Pancreas (tissue), 10 donors: ENCODE measurements around the gene SLC7A10. TPM values are rescaled to one million over a fixed set of nuclear protein-coding genes. Genes with fewer than 3 reads are reported as not detected.

Experiments
- ATAC-seq, 4 donors: fragments of 200-7000 bp; cut with Tn5 transposase; one replicate each; pipeline versions ENCODE4 v1.8.0 to v1.9.1; 2020; ENCODE audit warnings: mild to moderate bottlenecking in 4 of 4, moderate library complexity in 4 of 4
- DNase-seq, 6 donors: peaks; one replicate each; pipeline ENCODE4 v3.0.0-alpha.2; 2020
- FAIRE-seq: peaks from 2 replicates; lab custom pipeline; 2012; peaks lifted over from hg19 to GRCh38; lab: Jason Lieb, UNC
- H3K27ac ChIP-seq, 4 donors: fragments of 200-600 bp; sonication (generic); 1 replicate in 3 of 4; 2 replicates in 1 of 4; pipeline versions ENCODE4 v1.5.0 to v1.8.0; 2020
- H3K27me3 ChIP-seq, 4 donors: fragments of 200-600 bp; one replicate each; pipeline ENCODE4 v1.8.0; 2021
- H3K36me3 ChIP-seq, 3 donors: fragments of 200-600 bp; sonication (generic) in 1 of 3; one replicate each; pipeline versions ENCODE4 v1.5.0 to v1.8.0; 2020 to 2021
- H3K4me1 ChIP-seq, 3 donors: fragments of 200-600 bp; one replicate each; pipeline ENCODE4 v1.8.0; 2021
- H3K4me3 ChIP-seq, 4 donors: fragments of 200-600 bp; sonication (generic) in 2 of 4; one replicate each; pipeline versions ENCODE4 v1.5.0 to v1.8.0; 2020 to 2021
- H3K9me3 ChIP-seq, 4 donors: fragments of 200-600 bp; one replicate each; pipeline ENCODE4 v1.8.0; 2021
- WGBS, 2 donors: extraction: QIAGEN DNeasy Blood & Tissue Kit; methylation state at CpG; one replicate each; pipeline ENCODE4 v1.1.7; 2013; 5-methylcytosine and 5-hydroxymethylcytosine counted together
- intact Hi-C, 3 donors: fragments of 100-400 bp; cut with DNase I; formaldehyde crosslinking; loops; one replicate each; pipeline versions ENCODE4 v1.11.1 to v1.14.2; 2022
- polyA plus RNA-seq, 2 donors: library from polyadenylated mRNA; stranded (reverse); fragments of 200-250 nt; gene quantifications; one replicate each; pipeline ENCODE4 v1.2.3, GENCODE V29; 2013
- total RNA-seq, 6 donors: library from RNA; stranded (reverse); fragmentation: NEBNext Ultra II Directional in 4 of 6; extraction: Animal tissue kit (Norgen Biotek cat#: 25700) in 4 of 6; gene quantifications; one replicate each; pipeline versions ENCODE4 v1.2.1 to v1.2.4, GENCODE V29; 2021 to 2023
- TF ChIP-seq, protein P1 (sequence below), 4 donors: fragments of 200-600 bp; sonication (generic) in 3 of 4; IDR thresholded peaks; one replicate each; pipeline versions ENCODE4 v1.5.0 to v1.8.0; 2021; ENCODE audit warnings: antibody characterized with exemption in 4 of 4
- donor health status: healthy with polysubstance abuse.
- donor health status: DM: no; HTN: no; CAD: no; lungs with moderate emphysema.
- donor health status: DM: no; HTN: no; CAD: no.
- donor health status: control.
- donor health status: control.
- donor health status: Bipolar disorder and iron deficiency.
- donor health status: DM: yes; HTN: yes; CAD: no.
- donor health status: DM: no; HTN: no; CAD: no.
- donor health status: DM: no; HTN: no; CAD: no.
- donor health status: DM: yes; HTN: yes; CAD: no.

SLC7A10 gene
- total and polyA plus RNA-seq, 8 donors, result 0.28 to 1.3 (median 0.38) TPM; not detected in 5

DNA sequence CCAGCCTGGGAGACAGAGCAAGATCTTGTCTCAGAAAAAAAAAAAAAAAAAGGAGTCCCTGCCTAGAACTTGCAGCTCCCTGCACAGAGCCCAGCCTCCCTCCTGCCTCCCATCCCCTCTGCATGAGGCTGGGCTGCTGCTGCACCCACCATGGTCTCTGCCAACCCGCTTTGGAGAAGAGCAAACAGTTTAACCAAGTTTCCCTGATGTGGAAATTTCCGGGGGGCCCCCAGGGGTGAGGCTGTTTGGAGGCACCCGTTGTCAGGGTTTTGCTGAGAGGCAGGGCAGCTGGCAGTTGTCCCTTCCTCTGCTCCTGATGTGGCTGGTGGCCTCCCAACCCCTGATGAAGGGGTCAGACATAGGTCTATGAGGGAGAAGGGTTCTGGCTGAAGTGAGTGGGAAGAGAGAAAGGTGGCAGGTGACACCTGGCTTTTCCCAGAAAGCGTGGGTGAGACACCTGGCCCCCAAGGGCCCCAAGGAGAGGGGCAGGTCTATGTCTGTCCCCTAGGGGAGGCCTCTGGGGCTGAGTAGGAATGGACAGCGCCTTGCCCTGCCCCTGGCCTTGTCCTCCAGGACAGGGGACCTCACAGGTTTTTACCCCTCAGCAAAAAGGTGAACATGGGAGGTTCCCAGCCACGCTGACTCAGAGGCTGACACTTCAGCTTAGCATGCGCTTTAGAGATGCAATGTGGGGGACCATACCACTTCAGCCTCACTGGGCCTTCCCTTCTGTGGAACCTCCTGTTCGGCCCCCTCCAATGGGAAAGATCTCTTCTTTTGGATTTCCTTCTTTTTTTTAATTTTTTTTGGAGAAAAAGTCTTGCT, 26.0 kb downstream of the SLC7A10 start:
- no peaks in the 10 kb centered on the region for H3K27me3 ChIP-seq
- H3K4me3 ChIP-seq, result no peak overlapping the region
- TF ChIP-seq, protein P1, sequence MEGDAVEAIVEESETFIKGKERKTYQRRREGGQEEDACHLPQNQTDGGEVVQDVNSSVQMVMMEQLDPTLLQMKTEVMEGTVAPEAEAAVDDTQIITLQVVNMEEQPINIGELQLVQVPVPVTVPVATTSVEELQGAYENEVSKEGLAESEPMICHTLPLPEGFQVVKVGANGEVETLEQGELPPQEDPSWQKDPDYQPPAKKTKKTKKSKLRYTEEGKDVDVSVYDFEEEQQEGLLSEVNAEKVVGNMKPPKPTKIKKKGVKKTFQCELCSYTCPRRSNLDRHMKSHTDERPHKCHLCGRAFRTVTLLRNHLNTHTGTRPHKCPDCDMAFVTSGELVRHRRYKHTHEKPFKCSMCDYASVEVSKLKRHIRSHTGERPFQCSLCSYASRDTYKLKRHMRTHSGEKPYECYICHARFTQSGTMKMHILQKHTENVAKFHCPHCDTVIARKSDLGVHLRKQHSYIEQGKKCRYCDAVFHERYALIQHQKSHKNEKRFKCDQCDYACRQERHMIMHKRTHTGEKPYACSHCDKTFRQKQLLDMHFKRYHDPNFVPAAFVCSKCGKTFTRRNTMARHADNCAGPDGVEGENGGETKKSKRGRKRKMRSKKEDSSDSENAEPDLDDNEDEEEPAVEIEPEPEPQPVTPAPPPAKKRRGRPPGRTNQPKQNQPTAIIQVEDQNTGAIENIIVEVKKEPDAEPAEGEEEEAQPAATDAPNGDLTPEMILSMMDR (IDR thresholded peaks at IDR 0.05), result no peak
- no peak overlapping the region for H3K27ac ChIP-seq
- no peak for ATAC-seq
- intact Hi-C loops, result no loop called here
- WGBS, 2 donors, result 64 to 70% methylated on average over 8 of the region's 8 CpGs
- H3K36me3 ChIP-seq, result no peaks in the 10 kb centered on the region
- no peak for FAIRE-seq
- DNase-seq, result peak in 1 of 6 donors; percentile 30
- no peaks in the 10 kb centered on the region for H3K9me3 ChIP-seq
- peaks cover 0 to 6% (median 0%) of the 10 kb centered on the region in 3 donors for H3K4me1 ChIP-seq

DNA sequence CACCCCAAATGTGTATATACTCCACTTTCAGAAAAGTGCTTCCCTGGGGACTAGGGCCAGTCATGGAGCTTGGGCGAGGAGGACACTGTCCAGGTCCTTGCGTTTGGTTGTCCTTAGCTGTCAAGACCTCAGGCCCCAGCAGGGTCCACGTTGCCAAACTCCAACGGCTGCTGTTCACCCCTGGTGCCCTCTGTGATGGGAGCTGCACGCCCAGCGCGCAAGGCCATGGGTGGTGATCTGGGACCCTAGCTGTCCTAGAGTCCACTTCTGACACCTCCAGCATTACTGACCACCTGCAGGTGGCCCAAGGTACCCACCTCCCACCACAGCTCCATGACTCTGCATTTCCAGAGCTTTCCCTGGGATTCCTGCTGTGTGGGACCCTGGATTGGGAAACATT, 27.5 kb downstream of the SLC7A10 start:
- H3K9me3 ChIP-seq, result no peaks in the 10 kb centered on the region
- DNase-seq (peak in 1 of 6 donors; percentile 55), FAIRE-seq (no peak), ATAC-seq (no peak)
- intact Hi-C loops, result no loop called here
- no peaks in the 10 kb centered on the region for H3K36me3 ChIP-seq
- WGBS, 2 donors, result 92 to 95% methylated on average over 7 of the region's 7 CpGs
- no peaks in the 10 kb centered on the region for H3K27me3 ChIP-seq
- peaks cover 0 to 6% (median 0%) of the 10 kb centered on the region in 3 donors for H3K4me1 ChIP-seq
- no peak overlapping the region for H3K4me3 ChIP-seq
- H3K27ac ChIP-seq, result no peak overlapping the region
- TF ChIP-seq, protein P1 (IDR thresholded peaks at IDR 0.05), result no peak

DNA sequence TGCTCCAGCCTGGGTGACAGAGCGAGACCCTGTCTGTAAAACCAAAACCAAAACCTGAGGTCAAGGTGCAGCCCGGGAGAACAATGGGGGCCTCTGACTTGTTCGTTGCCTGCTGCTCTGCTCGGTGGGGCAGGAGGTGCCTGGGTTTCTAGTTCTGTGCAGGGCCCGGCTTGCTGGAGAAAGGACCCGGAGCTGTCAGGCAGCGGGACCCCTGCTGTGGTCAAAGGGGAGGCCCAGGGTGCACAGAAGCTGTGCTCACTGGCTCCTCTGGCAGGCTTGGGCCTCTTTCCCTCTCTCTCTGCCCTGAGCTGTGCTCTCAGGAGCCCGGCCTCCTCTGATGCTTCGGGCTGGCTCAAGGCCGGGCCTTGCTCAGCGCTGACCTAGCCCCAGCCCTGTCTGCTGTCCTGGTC, 28.1 kb downstream of the SLC7A10 start:
- WGBS, 2 donors, result 94% methylated on average over 11 of the region's 11 CpGs
- no peaks in the 10 kb centered on the region for H3K9me3 ChIP-seq
- FAIRE-seq (no peak), ATAC-seq (no peak), DNase-seq (peak in 1 of 6 donors; percentile 32)
- no peak overlapping the region for H3K4me3 ChIP-seq
- no peaks in the 10 kb centered on the region for H3K36me3 ChIP-seq
- H3K27me3 ChIP-seq, result no peaks in the 10 kb centered on the region
- TF ChIP-seq, protein P1 (IDR thresholded peaks at IDR 0.05), result no peak
- H3K27ac ChIP-seq, result no peak overlapping the region
- intact Hi-C loops, result no loop called here
- H3K4me1 ChIP-seq, result peaks cover 0 to 6% (median 0%) of the 10 kb centered on the region in 3 donors

DNA sequence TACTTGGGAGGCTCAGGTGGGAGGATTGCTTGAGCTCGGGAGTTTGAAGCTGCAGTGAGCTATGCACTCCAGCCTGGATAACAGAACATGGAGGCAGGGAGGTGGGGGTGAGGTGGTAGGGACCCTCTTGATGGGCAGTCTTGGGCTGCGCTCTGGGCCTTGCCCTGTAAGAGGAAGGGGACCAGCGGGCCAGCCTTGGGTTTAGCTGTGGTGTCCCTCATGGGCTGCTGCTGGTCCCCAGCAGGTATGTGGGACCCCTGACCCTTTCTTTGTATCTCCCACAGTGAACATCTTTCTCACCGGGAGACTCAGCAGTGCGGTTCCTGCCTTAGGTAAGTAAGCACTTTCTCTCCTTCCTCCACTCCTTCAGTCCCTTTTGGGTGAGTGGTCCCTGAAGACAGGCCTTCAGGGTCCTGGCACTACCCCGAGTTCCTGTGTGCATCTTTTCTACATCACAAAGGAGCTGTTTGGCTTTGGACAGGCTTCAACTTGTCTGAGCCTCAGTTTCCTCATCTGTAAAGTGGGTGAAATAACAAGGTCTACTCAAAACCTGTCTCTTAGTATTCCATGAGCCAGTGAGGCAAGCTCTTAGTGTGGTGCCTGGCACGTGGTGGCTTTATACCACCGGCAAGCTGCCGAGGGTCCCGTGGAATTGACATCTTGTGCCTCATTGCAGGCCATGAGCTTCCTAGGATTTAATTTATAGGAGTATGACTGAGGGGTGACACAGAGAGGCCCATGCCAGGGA, 29.0 kb downstream of the SLC7A10 start:
- no peak for FAIRE-seq

More for the DNA sequence above, 29.0 kb downstream of the SLC7A10 start:
- DNase-seq (peak in 2 of 6 donors; percentile 6 to 28), ATAC-seq (no peak)
- intact Hi-C loops, result no loop called here
- Histone ChIP-seq H3K27me3 (no peaks in the 10 kb centered on the region), H3K9me3 (no peaks in the 10 kb centered on the region), H3K4me3 (no peak overlapping the region), H3K36me3 (no peaks in the 10 kb centered on the region), H3K27ac (no peak overlapping the region), H3K4me1 (peaks cover 0 to 6% (median 0%) of the 10 kb centered on the region in 3 donors)
- 92 to 94% methylated on average over 10 of the region's 10 CpGs for WGBS, 2 donors
- TF ChIP-seq, protein P1 (IDR thresholded peaks at IDR 0.05), result no peak
